K562 (cell line): Measurements from ENCODE around the gene STX1A. TPM values are rescaled to one million over a fixed set of nuclear protein-coding genes. Genes with fewer than 3 reads are reported as not detected.

Experiments used
- ATAC-seq: fragments of 200-7000 bp; cut with Tn5 transposase; 3 replicates; pipeline ENCODE4 v1.9.1; 2020; ENCODE audit warnings: moderate library complexity
- BruUV-seq: library from RNA; stranded (reverse); fragments of 400-500 nt; replicated peaks from 2 replicates; lab custom pipeline; 2021; lab: Mats Ljungman, UMichigan
- CTCF ChIA-PET: fragments of 300-600 bp; formaldehyde crosslinking; extraction: SDS; loops from one replicate; lab custom pipeline; 2021; ENCODE audit warnings: low intra/inter-chr PET ratio; lab: Yijun Ruan, JAX
- POLR2A ChIA-PET: fragments of 300-600, 350-650 bp; sonication (Branson Sonifier 250); formaldehyde crosslinking; extraction: SDS; loops from one replicate; lab custom pipeline; 2021; ENCODE audit warnings: antibody characterized with exemption, inconsistent platforms; lab: Yijun Ruan, JAX
- DNase-seq, 4 experiments: peaks; one replicate each; pipeline versions ENCODE4 v3.0.0 to v3.0.0-alpha.2; 2011 to 2018; ENCODE audit warnings: low spot score in 3 of 4, mixed read lengths in 3 of 4; ENCODE audit errors: extremely low read depth in 1 of 4
- FAIRE-seq: peaks from 2 replicates; lab custom pipeline; 2011; peaks lifted over from hg19 to GRCh38; lab: Jason Lieb, UNC
- H2AFZ ChIP-seq: 2 replicates; pipeline ENCODE4 v1.6.0; 2011; ENCODE audit warnings: low read depth, low read length, control low read depth, inconsistent platforms
- H3K27ac ChIP-seq: fragments of 200-600 bp; 3 replicates; pipeline ENCODE4 v1.8.0; 2011; ENCODE audit warnings: low read depth, mild to moderate bottlenecking, control low read depth, inconsistent platforms, low read length, moderate library complexity, mixed read lengths; ENCODE audit errors: extremely low read depth
- H3K27me3 ChIP-seq, 2 experiments: fragments of 300-600 bp in 1 of 2; 2 replicates in 1 of 2; 3 replicates in 1 of 2; pipeline versions ENCODE4 v1.6.0 to v1.8.0; 2011; ENCODE audit warnings: inconsistent platforms in 2 of 2, low read length in 2 of 2, mild to moderate bottlenecking in 1 of 2, mixed read lengths in 1 of 2, moderate library complexity in 1 of 2; ENCODE audit not compliant: control insufficient read depth in 2 of 2, insufficient read depth in 2 of 2
- H3K36me3 ChIP-seq: fragments of 300-600 bp; 3 replicates; pipeline ENCODE4 v1.8.0; 2011; ENCODE audit warnings: mild to moderate bottlenecking, low read length, inconsistent platforms; ENCODE audit not compliant: control insufficient read depth, insufficient read depth
- H3K4me1 ChIP-seq, 2 experiments: fragments of 200-600 bp in 1 of 2; replicated peaks in 1 of 2; 2 replicates in 1 of 2; 3 replicates in 1 of 2; pipeline versions ENCODE4 v1.5.1 to v1.8.0; 2011; ENCODE audit warnings: inconsistent platforms in 2 of 2, low read length in 2 of 2, mild to moderate bottlenecking in 1 of 2, mixed read lengths in 1 of 2, moderate library complexity in 1 of 2; ENCODE audit not compliant: control insufficient read depth in 2 of 2, insufficient read depth in 2 of 2
- H3K4me2 ChIP-seq: 2 replicates; pipeline ENCODE4 v1.6.1; 2011; ENCODE audit warnings: low read length, control low read depth, inconsistent platforms, mixed read lengths; ENCODE audit not compliant: insufficient read depth
- H3K4me3 ChIP-seq: fragments of 200-600 bp; sonication (generic), shearing (Covaris generic); 2 replicates; pipeline ENCODE4 v1.5.1; 2016; ENCODE audit warnings: control low read depth, inconsistent platforms
- H3K79me2 ChIP-seq: fragments of 200-600 bp; 3 replicates; pipeline ENCODE4 v1.8.0; 2011; ENCODE audit warnings: low read length, inconsistent platforms; ENCODE audit not compliant: control insufficient read depth, insufficient read depth
- H3K9ac ChIP-seq, 2 experiments: 2 replicates each; pipeline versions ENCODE4 v1.6.0 to v1.6.1; 2011; ENCODE audit warnings: low read depth in 2 of 2, low read length in 2 of 2, control low read depth in 1 of 2, inconsistent platforms in 1 of 2, mild to moderate bottlenecking in 1 of 2, mixed read lengths in 1 of 2; ENCODE audit not compliant: insufficient read depth in 1 of 2
- H3K9me1 ChIP-seq: one replicate; pipeline ENCODE4 v1.6.0; 2011; ENCODE audit warnings: inconsistent platforms, mild to moderate bottlenecking, low read length, moderate library complexity; ENCODE audit not compliant: control insufficient read depth, insufficient read depth
- H3K9me3 ChIP-seq: replicated peaks from 2 replicates; pipeline ENCODE4 v1.5.1; 2011; ENCODE audit warnings: low read depth, low read length, inconsistent platforms; ENCODE audit not compliant: control insufficient read depth, insufficient read depth
- H4K20me1 ChIP-seq: replicated peaks from 2 replicates; pipeline ENCODE4 v1.6.1; 2011; ENCODE audit warnings: low read length, inconsistent platforms, mixed read lengths; ENCODE audit not compliant: control insufficient read depth, insufficient read depth
- ATF7 ChIP-seq: fragments of 450-650 bp; IDR thresholded peaks from 2 replicates; pipeline ENCODE4 v1.7.1; 2014; ENCODE audit warnings: mild to moderate bottlenecking, moderate library complexity
- EZH2 ChIP-seq: IDR thresholded peaks from 2 replicates; pipeline ENCODE4 v1.6.1; 2012; ENCODE audit warnings: low read depth, mild to moderate bottlenecking, inconsistent platforms, low read length, borderline replicate concordance
- LARP7 ChIP-seq: fragments of 450-650 bp; IDR thresholded peaks from 2 replicates; pipeline ENCODE4 v1.6.1; 2016
- NFATC3 ChIP-seq: fragments of 450-650 bp; IDR thresholded peaks from 2 replicates; pipeline ENCODE4 v1.6.1; 2017; ENCODE audit warnings: mild to moderate bottlenecking
- POLR2B ChIP-seq: fragments of 450-650 bp; IDR thresholded peaks from 2 replicates; pipeline ENCODE4 v1.6.1; 2018; ENCODE audit warnings: low read depth; ENCODE audit not compliant: partially characterized antibody
- PYGO2 ChIP-seq: fragments of 450-650 bp; IDR thresholded peaks from 2 replicates; pipeline ENCODE4 v1.6.1; 2016; ENCODE audit warnings: mild to moderate bottlenecking, missing genetic modification characterization, moderate library complexity, missing compliant biosample characterization
- SUPT5H ChIP-seq: fragments of 450-650 bp; IDR thresholded peaks from 2 replicates; pipeline ENCODE4 v1.6.1; 2016
- TAF15 ChIP-seq: fragments of 200-400 bp; formaldehyde crosslinking; IDR thresholded peaks from 2 replicates; pipeline ENCODE4 v1.6.1; 2017; ENCODE audit warnings: mild to moderate bottlenecking, low read depth, low read length, moderate library complexity
- TFAM ChIP-seq: fragments of 250-450 bp; sonication (Bioruptor Pico); conservative IDR thresholded peaks from 2 replicates; pipeline ENCODE4 v1.5.0; 2021; ENCODE audit warnings: mild to moderate bottlenecking, moderate library complexity
- XRCC5 ChIP-seq: fragments of 200-400 bp; formaldehyde crosslinking; IDR thresholded peaks from 2 replicates; pipeline ENCODE4 v1.6.1; 2017; ENCODE audit warnings: low read depth, mild to moderate bottlenecking, low read length
- ZNF146 ChIP-seq: IDR thresholded peaks from one replicate; pipeline ENCODE4 v1.6.1; 2018; ENCODE audit warnings: missing compliant biosample characterization; ENCODE audit not compliant: unreplicated experiment
- ZNF717 ChIP-seq: fragments of 250-450 bp; sonication (Bioruptor Pico); IDR thresholded peaks from 2 replicates; pipeline ENCODE4 v1.5.0; 2021
- WGBS: fragments of 100-300 bp; shearing (Covaris generic); methylation state at CpG from one replicate; pipeline ENCODE4 v1.1.6; 2016; ENCODE audit warnings: low coverage, mixed read lengths; ENCODE audit not compliant: insufficient coverage; ENCODE audit errors: missing lambda C conversion rate; 5-methylcytosine and 5-hydroxymethylcytosine counted together
- in situ Hi-C: fragments of 300-500 bp; cut with MboI; formaldehyde crosslinking; loops from 4 replicates; pipeline ENCODE4 v1.15.0; 2018; ENCODE audit warnings: inconsistent platforms, mixed read lengths
- intact Hi-C: fragments of 100-400 bp; cut with micrococcal nuclease; formaldehyde crosslinking; loops from 2 replicates; pipeline ENCODE4 v1.14.2; 2022
- polyA plus RNA-seq, 8 experiments: library from polyadenylated mRNA; depleted of rRNA in 4 of 8; stranded (reverse) in 5 of 8; unstranded in 3 of 8; fragments of >200 nt; fragmentation: Nextera tagmentation in 2 of 8; fragmentation: Illumina TruSeq in 1 of 8; extraction: Ambion mirVana in 2 of 8; extraction: Trizol in 1 of 8; gene quantifications; 2 replicates each; pipeline versions ENCODE4 v1.2.1 to v1.2.3, GENCODE V29; 2011 to 2014; ENCODE audit warnings: inconsistent platforms in 1 of 8, missing spikeins in 1 of 8
- total RNA-seq, 7 experiments: library from RNA; depleted of rRNA in 6 of 7; stranded (reverse); fragments of >200 nt in 6 of 7; fragmentation: Illumina TruSeq in 2 of 7; extraction: Trizol in 2 of 7; gene quantifications; 2 replicates each; pipeline versions ENCODE4 v1.2.1 to v1.2.3, GENCODE V29; 2011 to 2021; ENCODE audit warnings: low replicate concordance in 1 of 7
- TF ChIP-seq, protein P1 (sequence below), 2 experiments: fragments of 200-800 bp in 1 of 2; sonication (Bioruptor generic) in 1 of 2; sonication (generic) in 1 of 2; formaldehyde crosslinking in 1 of 2; IDR thresholded peaks in 1 of 2; conservative IDR thresholded peaks in 1 of 2; 2 replicates each; pipeline versions ENCODE4 v1.5.0 to v1.6.1; 2016 to 2020; ENCODE audit warnings: missing compliant biosample characterization in 1 of 2, missing genetic modification characterization in 1 of 2, missing genetic modification reagents in 1 of 2
- TF ChIP-seq, protein P2 (sequence below): conservative IDR thresholded peaks from 2 replicates; pipeline ENCODE4 v1.6.1; 2011; ENCODE audit warnings: low read depth, mild to moderate bottlenecking, low read length; ENCODE audit not compliant: control insufficient read depth
- TF ChIP-seq, protein P3 (sequence below): sonication (generic); formaldehyde crosslinking; IDR thresholded peaks from 2 replicates; pipeline ENCODE4 v1.8.0; 2023; ENCODE audit warnings: mild to moderate bottlenecking, missing genetic modification reagents

STX1A gene
- total and polyA plus RNA-seq, 9 of the 15 experiments (the other 6 are each of a cell fraction or from before 2014, with no cell fraction given) = 0.04 to 15.1 (median 6.3) TPM

DNA sequence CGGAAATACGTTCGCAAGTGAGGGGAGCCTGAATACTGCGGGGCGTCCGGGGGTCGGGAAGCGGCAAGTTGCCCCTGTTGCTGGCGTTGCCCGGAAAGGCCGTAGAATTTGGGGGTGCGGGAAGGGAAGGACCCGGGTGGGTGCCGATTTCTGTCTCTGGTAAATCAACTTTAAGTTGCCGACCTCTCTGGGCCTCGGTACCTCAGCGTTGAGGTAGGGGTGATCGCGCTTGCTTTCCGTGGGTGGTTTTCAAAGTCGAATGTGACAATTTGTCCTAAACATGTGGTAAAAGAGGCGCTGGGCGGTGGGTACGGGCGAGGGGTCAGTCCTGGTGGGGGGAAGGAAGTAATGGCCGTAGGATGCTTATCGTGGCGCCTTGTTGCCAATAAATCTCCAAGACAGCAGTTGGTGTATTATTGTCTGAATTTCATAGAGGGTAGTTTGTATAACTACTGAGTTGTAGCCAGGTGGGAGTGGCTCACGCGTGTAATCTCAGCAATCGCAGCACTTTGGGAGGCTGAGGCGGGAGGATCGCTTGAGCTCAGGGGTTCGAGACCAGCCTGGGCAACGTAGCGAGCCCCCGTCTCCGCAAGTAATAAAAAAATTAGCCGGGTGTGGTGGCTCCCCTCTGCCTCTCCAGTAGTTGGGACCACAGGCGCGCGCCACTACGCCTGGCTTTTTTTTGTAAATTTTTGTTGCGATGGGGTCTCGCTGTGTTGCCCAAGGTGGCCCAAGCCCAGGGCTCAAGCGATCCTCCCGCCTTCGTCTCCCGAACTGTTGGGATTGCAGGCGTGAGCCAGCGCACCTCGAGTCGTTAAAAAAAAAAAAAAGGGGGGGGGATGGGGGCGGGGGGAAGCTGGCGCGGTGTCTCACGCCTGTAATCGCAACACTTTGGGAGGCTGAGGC lies 35.4 kb downstream of the STX1A start:
- in situ Hi-C loops = no loop called here
- Histone ChIP-seq H4K20me1 (0 out of 2 replicates have a peak, but pooled peaks cover 7% of the 10 kb centered on the region), H3K27ac (peak overlapping the region; percentile 90), H3K79me2 (peaks cover 87% of the 10 kb centered on the region), H2AFZ (peak overlapping the region; percentile 89), H3K4me2 (peak overlapping the region; percentile 94), H3K9ac (peak overlapping the region; percentile 93 to 98), H3K9me3 (no peaks in the 10 kb centered on the region), H3K36me3 (peaks cover 62% of the 10 kb centered on the region), H3K4me1 (peaks cover 32 to 40% of the 10 kb centered on the region in 2 experiments; a peak in 4 of 5 replicates), H3K4me3 (peak overlapping the region; percentile 99), H3K9me1 (no peaks in the 10 kb centered on the region), H3K27me3 (no peaks in the 10 kb centered on the region)
- ChIA-PET POLR2A (interaction anchor here (0.6 to 1.7 kb wide), 9 partner anchors 9 to 805 kb away, joined by 3 to 8 read pairs (median 5); no protein-coding TSS in a partner anchor), CTCF (no interaction called here)
- FAIRE-seq (peak; percentile 19), ATAC-seq (peak; percentile 19), DNase-seq (peak in 3 of 4 experiments; percentile 60 to 64 (median 60))
- 1% methylated on average over 51 of the region's 58 CpGs for WGBS
- intact Hi-C loops = loop anchor here (5.0 kb wide), 1 partner anchor 33 kb away; the partner anchor contains the start of gene STX1A
- BruUV-seq = TSS peak; percentile 85
- no peak for TF ChIP-seq EZH2
- TF ChIP-seq, protein P1, sequence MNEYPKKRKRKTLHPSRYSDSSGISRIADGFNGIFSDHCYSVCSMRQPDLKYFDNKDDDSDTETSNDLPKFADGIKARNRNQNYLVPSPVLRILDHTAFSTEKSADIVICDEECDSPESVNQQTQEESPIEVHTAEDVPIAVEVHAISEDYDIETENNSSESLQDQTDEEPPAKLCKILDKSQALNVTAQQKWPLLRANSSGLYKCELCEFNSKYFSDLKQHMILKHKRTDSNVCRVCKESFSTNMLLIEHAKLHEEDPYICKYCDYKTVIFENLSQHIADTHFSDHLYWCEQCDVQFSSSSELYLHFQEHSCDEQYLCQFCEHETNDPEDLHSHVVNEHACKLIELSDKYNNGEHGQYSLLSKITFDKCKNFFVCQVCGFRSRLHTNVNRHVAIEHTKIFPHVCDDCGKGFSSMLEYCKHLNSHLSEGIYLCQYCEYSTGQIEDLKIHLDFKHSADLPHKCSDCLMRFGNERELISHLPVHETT (CRISPR knock-in tag; conservative IDR thresholded peaks at IDR 0.05 in 1 of 2, IDR thresholded peaks at IDR 0.05 in 1 of 2) = no peak
- no peak for TF ChIP-seq ZNF717 (CRISPR knock-in tag)
- TF ChIP-seq, protein P2, sequence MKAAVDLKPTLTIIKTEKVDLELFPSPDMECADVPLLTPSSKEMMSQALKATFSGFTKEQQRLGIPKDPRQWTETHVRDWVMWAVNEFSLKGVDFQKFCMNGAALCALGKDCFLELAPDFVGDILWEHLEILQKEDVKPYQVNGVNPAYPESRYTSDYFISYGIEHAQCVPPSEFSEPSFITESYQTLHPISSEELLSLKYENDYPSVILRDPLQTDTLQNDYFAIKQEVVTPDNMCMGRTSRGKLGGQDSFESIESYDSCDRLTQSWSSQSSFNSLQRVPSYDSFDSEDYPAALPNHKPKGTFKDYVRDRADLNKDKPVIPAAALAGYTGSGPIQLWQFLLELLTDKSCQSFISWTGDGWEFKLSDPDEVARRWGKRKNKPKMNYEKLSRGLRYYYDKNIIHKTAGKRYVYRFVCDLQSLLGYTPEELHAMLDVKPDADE = no peak; the same call in 1 of the 2 replicates
- no peak for TF ChIP-seq SUPT5H
- TF ChIP-seq, protein P3, sequence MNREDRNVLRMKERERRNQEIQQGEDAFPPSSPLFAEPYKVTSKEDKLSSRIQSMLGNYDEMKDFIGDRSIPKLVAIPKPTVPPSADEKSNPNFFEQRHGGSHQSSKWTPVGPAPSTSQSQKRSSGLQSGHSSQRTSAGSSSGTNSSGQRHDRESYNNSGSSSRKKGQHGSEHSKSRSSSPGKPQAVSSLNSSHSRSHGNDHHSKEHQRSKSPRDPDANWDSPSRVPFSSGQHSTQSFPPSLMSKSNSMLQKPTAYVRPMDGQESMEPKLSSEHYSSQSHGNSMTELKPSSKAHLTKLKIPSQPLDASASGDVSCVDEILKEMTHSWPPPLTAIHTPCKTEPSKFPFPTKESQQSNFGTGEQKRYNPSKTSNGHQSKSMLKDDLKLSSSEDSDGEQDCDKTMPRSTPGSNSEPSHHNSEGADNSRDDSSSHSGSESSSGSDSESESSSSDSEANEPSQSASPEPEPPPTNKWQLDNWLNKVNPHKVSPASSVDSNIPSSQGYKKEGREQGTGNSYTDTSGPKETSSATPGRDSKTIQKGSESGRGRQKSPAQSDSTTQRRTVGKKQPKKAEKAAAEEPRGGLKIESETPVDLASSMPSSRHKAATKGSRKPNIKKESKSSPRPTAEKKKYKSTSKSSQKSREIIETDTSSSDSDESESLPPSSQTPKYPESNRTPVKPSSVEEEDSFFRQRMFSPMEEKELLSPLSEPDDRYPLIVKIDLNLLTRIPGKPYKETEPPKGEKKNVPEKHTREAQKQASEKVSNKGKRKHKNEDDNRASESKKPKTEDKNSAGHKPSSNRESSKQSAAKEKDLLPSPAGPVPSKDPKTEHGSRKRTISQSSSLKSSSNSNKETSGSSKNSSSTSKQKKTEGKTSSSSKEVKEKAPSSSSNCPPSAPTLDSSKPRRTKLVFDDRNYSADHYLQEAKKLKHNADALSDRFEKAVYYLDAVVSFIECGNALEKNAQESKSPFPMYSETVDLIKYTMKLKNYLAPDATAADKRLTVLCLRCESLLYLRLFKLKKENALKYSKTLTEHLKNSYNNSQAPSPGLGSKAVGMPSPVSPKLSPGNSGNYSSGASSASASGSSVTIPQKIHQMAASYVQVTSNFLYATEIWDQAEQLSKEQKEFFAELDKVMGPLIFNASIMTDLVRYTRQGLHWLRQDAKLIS (CRISPR knock-in tag) = no peak
- TF ChIP-seq XRCC5 = no peak
- TF ChIP-seq ATF7 = no peak
- no peak for TF ChIP-seq POLR2B
- TF ChIP-seq PYGO2 = no peak
- TF ChIP-seq NFATC3 = no peak
- TF ChIP-seq ZNF146 (CRISPR knock-in tag) = no peak
- TF ChIP-seq TAF15 = no peak
- no peak for TF ChIP-seq TFAM (CRISPR knock-in tag)
- no peak for TF ChIP-seq LARP7
